HG03175 (cell line): ENCODE measurements around the gene MDP1.

Experiments used
- ATAC-seq: cut with Tn5 transposase; IDR thresholded peaks from one replicate; pipeline ENCODE4 v1.9.1; 2021; ENCODE audit warnings: mild to moderate bottlenecking, moderate library complexity; ENCODE audit not compliant: unreplicated experiment

Gene MDP1

DNA sequence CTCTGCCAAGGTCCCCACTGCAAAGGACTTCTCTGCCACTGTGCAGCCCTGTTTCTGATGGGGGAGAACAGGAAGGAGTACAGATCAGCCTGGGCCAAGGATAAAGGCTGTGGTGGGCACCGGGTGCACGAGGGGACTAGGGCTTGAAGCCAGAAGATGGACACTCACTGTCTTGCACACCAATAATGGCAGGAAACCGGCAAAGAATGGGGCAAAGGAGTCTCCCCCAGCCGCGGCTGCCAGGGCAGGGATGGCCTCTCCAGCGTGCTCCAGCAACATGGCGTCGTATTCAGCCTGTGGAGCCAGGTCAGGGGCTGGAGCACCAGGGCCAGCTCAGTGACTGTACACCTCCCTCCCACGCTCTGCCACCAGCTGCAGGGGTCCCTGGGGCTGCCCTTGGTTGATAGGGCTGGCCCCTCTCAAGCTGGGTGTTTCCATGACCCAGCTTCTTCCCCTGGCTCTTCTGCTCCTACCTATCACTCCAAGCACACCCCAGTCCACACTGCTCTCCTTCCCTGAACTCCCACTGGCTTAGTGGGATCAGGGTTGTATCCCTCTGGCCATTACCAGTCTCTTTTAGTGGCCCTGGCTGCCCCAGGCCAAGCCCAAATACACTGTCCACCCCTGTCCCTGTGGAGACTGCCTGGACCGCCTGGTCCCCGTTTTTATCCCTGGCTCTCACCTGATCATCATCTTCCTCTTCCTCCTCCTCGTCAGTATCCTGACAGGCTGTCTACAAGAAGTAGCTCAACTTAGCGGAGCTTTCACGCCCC is 33.6 kb downstream of the MDP1 start:
- ATAC-seq = no peak

DNA sequence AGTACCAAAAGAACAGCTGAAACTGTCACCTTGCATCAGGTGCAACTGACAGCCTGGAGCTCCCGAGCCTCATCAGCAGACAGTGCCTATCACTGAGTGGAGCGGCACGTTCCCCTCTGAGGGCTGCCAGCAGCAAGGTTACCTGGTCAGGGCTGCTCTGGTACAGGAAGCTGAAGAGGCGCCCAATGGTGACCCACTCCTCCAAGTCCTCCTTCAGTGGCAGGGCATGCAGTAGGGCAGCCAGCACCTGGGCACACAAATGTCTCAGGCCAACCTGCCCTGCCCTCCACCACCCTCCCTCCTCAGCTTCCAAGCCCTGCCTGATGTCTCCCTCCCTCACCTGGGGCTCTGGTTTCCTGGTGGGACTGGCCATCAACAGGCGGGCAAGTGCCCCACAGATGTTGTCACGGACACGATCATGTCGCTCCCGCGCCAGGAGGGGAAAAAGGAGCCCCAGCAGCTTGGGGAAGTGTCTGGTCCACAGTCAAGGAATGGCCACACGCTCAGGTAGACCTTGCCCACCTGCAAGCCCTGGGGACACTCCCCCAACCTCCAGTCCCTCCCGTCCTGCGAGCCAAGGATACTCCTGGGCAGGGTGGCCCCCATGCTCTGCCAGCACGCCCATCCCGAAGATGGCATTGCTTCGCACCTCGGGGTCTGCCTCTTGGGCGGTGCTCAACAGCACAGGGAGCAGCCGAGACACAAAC is 34.3 kb downstream of the MDP1 start:
- no peak for ATAC-seq

- ATAC-seq = no peak
Measured at GRCh38 chr14:24179961-24180796, 35.7 kb downstream of the MDP1 start.

DNA sequence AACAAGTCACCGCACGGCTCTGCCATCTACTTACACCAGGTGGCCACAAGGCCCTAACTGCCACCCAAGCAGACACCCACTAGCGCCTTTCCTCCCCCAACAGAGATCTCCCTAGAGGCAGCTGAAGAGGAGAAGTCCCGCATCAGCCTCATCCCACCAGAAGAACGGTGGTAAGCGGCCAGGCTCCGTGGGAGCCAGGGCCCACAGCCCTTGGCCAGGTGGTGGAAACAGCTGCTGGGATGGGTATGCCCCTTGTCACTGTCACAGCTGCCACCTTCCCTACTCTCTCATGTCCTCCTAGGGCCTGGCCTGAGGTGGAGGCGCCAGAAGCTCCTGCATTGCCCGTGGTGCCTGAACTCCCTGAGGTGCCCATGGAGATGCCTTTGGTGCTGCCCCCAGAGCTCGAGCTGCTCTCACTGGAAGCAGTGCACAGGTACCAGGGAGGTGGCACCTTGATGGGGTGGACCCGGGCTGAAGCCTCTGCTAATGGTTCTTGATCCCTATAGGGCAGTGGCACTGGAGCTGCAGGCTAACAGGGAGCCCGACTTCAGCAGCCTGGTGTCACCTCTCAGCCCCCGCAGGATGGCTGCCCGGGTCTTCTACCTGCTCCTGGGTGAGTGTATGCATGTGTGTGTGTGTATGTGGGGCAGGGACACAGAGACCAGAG is 36.4 kb downstream of the MDP1 start:
- no peak for ATAC-seq

GRCh38 chr14:24178399-24179178 is 37.3 kb downstream of the MDP1 start:
- no peak for ATAC-seq

DNA sequence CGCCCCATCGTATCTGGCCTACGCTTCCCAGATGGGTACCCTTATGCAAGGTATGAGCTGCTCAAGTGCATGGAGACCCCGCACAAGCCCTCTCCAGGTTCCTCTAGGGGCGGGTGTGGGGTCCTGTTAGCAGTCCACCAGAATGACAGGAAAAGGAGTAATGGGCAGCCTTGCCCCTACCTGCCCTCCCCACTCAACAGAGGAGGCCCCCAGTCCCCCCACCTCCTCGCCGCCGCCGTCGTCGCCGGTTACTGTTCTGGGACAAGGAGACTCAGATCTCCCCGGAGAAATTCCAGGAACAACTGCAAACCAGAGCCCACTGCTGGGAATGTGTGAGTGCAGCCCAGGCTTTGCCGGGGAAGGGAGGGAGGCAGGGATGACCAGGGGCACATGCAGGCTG is 38.0 kb downstream of the MDP1 start:
- ATAC-seq = no peak

- ATAC-seq = no peak
Measured at GRCh38 chr14:24177041-24177825, 38.6 kb downstream of the MDP1 start.

GRCh38 chr14:24176599-24176998 is 39.3 kb downstream of the MDP1 start:
- no peak for ATAC-seq

GRCh38 chr14:24172871-24173281 is 43.0 kb downstream of the MDP1 start:
- ATAC-seq = no peak

DNA sequence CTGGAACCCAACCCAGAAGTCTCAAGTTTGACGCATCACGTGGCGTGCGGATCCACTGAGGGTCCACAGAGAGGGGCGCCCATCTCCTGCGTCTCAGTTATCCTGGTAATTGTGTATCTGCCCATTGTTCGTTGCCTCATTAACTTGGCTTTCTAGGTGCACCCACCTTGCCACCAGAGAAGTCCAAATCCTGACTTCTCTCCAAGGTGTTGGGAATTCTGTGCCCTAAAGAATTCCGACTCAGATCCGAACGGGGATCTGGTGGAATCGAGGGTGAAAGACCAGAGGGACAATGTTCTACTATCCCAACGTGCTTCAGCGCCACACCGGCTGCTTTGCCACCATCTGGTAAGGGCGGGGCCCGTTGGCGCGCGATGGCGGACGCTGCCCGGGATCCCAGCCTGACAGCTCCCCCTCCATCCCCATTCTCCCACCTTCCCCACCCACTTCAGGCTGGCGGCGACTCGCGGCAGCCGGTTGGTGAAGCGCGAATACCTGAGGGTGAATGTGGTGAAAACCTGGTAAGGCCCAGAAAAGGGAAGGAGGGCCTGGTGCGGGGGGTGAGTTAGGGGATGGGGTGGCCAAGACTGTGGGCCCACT is 43.5 kb downstream of the MDP1 start:
- ATAC-seq = no peak

DNA sequence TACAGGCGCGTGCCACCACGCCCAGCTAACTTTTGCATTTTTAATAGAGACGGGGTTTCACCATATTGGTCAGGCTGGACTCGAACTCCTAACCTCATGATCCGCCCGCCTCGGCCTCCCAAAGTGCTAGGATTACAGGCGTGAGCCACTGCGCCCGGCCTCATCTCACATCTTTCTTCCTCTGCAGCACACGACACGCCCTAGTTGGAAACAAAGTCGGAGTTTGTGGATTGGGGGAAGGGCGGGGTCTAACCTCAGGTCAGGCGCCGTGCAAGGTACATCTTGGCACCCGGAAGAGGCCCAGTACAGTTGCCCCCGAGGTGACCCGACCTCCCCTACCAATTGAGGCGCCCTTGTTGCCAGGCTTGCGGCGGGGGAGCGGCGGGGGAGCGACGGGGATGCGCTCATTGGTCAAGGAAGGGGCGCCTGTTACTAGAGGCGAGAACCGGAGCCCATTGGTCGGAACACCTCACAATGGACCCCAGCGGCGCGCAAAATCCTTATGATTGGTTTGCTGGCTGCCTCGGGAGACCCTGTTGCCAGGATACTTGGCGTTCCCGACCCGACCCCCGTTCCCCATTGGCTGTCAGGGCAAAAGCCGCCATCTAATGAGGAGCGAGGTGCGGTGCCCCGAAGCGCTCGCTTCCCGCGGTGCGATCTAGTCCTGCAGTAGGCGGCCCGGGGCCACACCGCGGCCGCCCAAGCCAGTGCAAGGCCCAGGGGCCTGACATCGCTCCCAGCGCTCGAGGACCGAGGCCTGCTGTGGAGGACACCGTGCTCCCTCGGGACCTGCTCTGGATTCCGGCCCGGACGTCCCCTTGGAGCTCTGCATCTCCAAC is 44.2 kb downstream of the MDP1 start, which contains the start of gene REC8:
REC8 (plus strand) TSS at position 659 of the 839 bp plus-strand sequence. CDS start 473 bp downstream, outside the sequence.
- peak; percentile 91 for ATAC-seq

- ATAC-seq = no peak
Measured at GRCh38 chr14:24167469-24168114, 48.3 kb downstream of the MDP1 start.

DNA sequence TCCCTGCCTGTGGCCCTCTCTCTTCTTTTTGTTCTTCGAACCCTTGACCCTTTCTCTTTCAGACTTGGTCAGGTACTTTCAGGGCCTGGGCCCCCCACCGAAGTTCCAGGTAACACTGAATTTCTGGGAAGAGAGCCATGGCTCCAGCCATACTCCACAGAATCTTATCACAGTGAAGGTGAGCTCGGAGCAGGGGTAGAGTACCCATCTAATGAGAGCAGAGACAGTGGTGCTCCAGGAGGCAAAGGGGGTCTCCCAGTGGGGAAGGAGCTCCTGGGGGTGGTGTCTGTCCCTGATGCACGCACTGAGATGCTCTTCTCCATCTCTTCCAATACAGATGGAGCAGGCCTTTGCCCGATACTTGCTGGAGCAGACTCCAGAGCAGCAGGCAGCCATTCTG is 50.1 kb downstream of the MDP1 start:
- no peak for ATAC-seq

- ATAC-seq = no peak
Measured at GRCh38 chr14:24164518-24164991, 51.3 kb downstream of the MDP1 start.
